CD14-positive monocyte (primary cell): ENCODE data around the gene PFKP. TPM values are rescaled to one million over a fixed set of nuclear protein-coding genes. Genes with fewer than 3 reads are reported as not detected.

Experiments
- DNase-seq, 3 donors: peaks; one replicate each; pipeline ENCODE4 v3.0.0-alpha.2; 2011 to 2022
- H2AFZ ChIP-seq: 2 replicates; pipeline ENCODE4 v1.6.0; 2012; ENCODE audit warnings: mild to moderate bottlenecking, low read depth, low read length, inconsistent platforms; ENCODE audit not compliant: insufficient read depth, poor library complexity, severe bottlenecking
- H3K27ac ChIP-seq, 2 donors: 1 replicate in 1 of 2; 2 replicates in 1 of 2; pipeline ENCODE4 v1.5.1; 2012 to 2013; ENCODE audit warnings: low read length in 2 of 2, control low read depth in 1 of 2, inconsistent platforms in 1 of 2, low read depth in 1 of 2, mild to moderate bottlenecking in 1 of 2
- H3K27me3 ChIP-seq, 2 donors: one replicate each; pipeline versions ENCODE4 v1.6.0 to v1.6.1; 2011 to 2013; ENCODE audit warnings: low read length in 2 of 2; ENCODE audit not compliant: control insufficient read depth in 2 of 2, insufficient read depth in 2 of 2
- H3K36me3 ChIP-seq, 2 donors: replicated peaks in 1 of 2; 1 replicate in 1 of 2; 2 replicates in 1 of 2; pipeline versions ENCODE4 v1.5.1 to v1.6.1; 2012 to 2013; ENCODE audit warnings: low read length in 2 of 2, control low read depth in 1 of 2, inconsistent platforms in 1 of 2, mild to moderate bottlenecking in 1 of 2; ENCODE audit not compliant: insufficient read depth in 2 of 2, control insufficient read depth in 1 of 2
- H3K4me1 ChIP-seq, 2 donors: 1 replicate in 1 of 2; 2 replicates in 1 of 2; pipeline versions ENCODE4 v1.5.1 to v1.6.1; 2012 to 2013; ENCODE audit warnings: low read length in 2 of 2, control low read depth in 1 of 2, inconsistent platforms in 1 of 2, mild to moderate bottlenecking in 1 of 2, moderate library complexity in 1 of 2; ENCODE audit not compliant: insufficient read depth in 2 of 2, control insufficient read depth in 1 of 2
- H3K4me2 ChIP-seq: replicated peaks from 2 replicates; pipeline ENCODE3; 2012; ENCODE audit warnings: low read length, moderate library complexity, mild to moderate bottlenecking; ENCODE audit not compliant: poor library complexity, severe bottlenecking; ENCODE audit errors: extremely low read depth
- H3K4me3 ChIP-seq, 3 experiments: fragments of 200-600 bp in 1 of 3; sonication (generic) in 1 of 3; replicated peaks in 1 of 3; 1 replicate in 2 of 3; 2 replicates in 1 of 3; pipeline ENCODE4 v1.5.1; 2011 to 2013; ENCODE audit warnings: low read length in 3 of 3, mild to moderate bottlenecking in 3 of 3, control low read depth in 2 of 3, low read depth in 2 of 3, inconsistent platforms in 1 of 3, moderate library complexity in 1 of 3
- H3K79me2 ChIP-seq: 2 replicates; pipeline ENCODE4 v1.6.0; 2012; ENCODE audit warnings: mild to moderate bottlenecking, control low read depth, inconsistent platforms, low read length, moderate library complexity; ENCODE audit not compliant: insufficient read depth
- H3K9ac ChIP-seq: 2 replicates; pipeline ENCODE4 v1.6.0; 2017; ENCODE audit warnings: low read length, mild to moderate bottlenecking; ENCODE audit not compliant: insufficient read depth, poor library complexity, severe bottlenecking
- H3K9me3 ChIP-seq, 2 donors: replicated peaks in 1 of 2; 1 replicate in 1 of 2; 2 replicates in 1 of 2; pipeline versions ENCODE4 v1.5.1 to v1.6.1; 2012 to 2013; ENCODE audit warnings: low read length in 2 of 2, control low read depth in 1 of 2; ENCODE audit not compliant: control insufficient read depth in 1 of 2, insufficient read depth in 1 of 2
- H4K20me1 ChIP-seq: 2 replicates; pipeline ENCODE4 v1.6.0; 2012; ENCODE audit warnings: mild to moderate bottlenecking, low read length, control low read depth, moderate library complexity; ENCODE audit not compliant: insufficient read depth
- H3K27ac Mint-ChIP-seq, 7 donors: one replicate each; pipeline ENCODE4 v1.8.0; 2020; ENCODE audit warnings: mild to moderate bottlenecking in 7 of 7, mixed read lengths in 7 of 7, moderate library complexity in 6 of 7, inconsistent platforms in 2 of 7
- H3K27me3 Mint-ChIP-seq, 3 donors: one replicate each; pipeline ENCODE4 v1.8.0; 2021 to 2022; ENCODE audit warnings: low read depth in 3 of 3, mild to moderate bottlenecking in 3 of 3, mixed read lengths in 3 of 3, moderate library complexity in 3 of 3, inconsistent platforms in 1 of 3
- H3K36me3 Mint-ChIP-seq, 2 donors: one replicate each; pipeline ENCODE4 v1.8.0; 2020; ENCODE audit warnings: mixed read lengths in 2 of 2, inconsistent platforms in 1 of 2, mild to moderate bottlenecking in 1 of 2
- H3K4me1 Mint-ChIP-seq: one replicate; pipeline ENCODE4 v1.8.0; 2020; ENCODE audit warnings: mild to moderate bottlenecking, mixed read lengths
- H3K4me3 Mint-ChIP-seq, 2 donors: one replicate each; pipeline ENCODE4 v1.8.0; 2020; ENCODE audit warnings: mild to moderate bottlenecking in 2 of 2, mixed read lengths in 2 of 2, moderate library complexity in 1 of 2
- H3K9me3 Mint-ChIP-seq, 7 donors: one replicate each; pipeline ENCODE4 v1.8.0; 2020 to 2022; ENCODE audit warnings: mixed read lengths in 7 of 7, mild to moderate bottlenecking in 6 of 7, moderate library complexity in 6 of 7, inconsistent platforms in 2 of 7
- CTCF ChIP-seq: fragments of 200-600 bp; IDR thresholded peaks from one replicate; pipeline ENCODE4 v1.8.0; 2022; ENCODE audit warnings: antibody characterized with exemption, mild to moderate bottlenecking
- WGBS: methylation state at CpG from one replicate; pipeline ENCODE4 v1.1.5; 2013; ENCODE audit warnings: missing lambda C conversion rate; ENCODE audit not compliant: insufficient coverage; 5-methylcytosine and 5-hydroxymethylcytosine counted together
- intact Hi-C, 2 donors: fragments of 100-400 bp; cut with micrococcal nuclease; formaldehyde crosslinking; loops; one replicate each; pipeline versions ENCODE4 v1.15.0 to v1.15.1; 2023
- polyA plus RNA-seq, 3 donors: library from polyadenylated mRNA; depleted of rRNA in 1 of 3; unstranded in 2 of 3; stranded (reverse) in 1 of 3; fragments of 300-500 nt in 2 of 3; fragments of >200 nt in 1 of 3; fragmentation: Illumina TruSeq in 2 of 3; gene quantifications; 1 replicate in 2 of 3; 2 replicates in 1 of 3; pipeline ENCODE4 v1.2.3, GENCODE V29; 2012 to 2021

The PFKP gene
- polyA plus RNA-seq, 3 donors, result 6.5 to 14.2 (median 8.1) TPM

GRCh38 chr10:3173171-3173878 lies 106.0 kb downstream of the PFKP start:
- peaks cover 5 to 8% (median 7%) of the 10 kb centered on the region in 3 donors for H3K27me3 Mint-ChIP-seq
- Histone ChIP-seq H3K27ac (peak overlapping the region; percentile 6 to 68), H3K36me3 (peaks cover 13 to 16% of the 10 kb centered on the region in 2 donors), H3K4me3 (peak overlapping the region; percentile 21 to 94 (median 37)), H3K4me1 (peaks cover 18 to 25% of the 10 kb centered on the region in 2 donors), H4K20me1 (no peaks in the 10 kb centered on the region), H3K9ac (no peak overlapping the region), H3K4me2 (peak overlapping the region; percentile 79), H3K79me2 (peaks cover 14% of the 10 kb centered on the region), H3K27me3 (no peaks in the 10 kb centered on the region), H3K9me3 (no peaks in the 10 kb centered on the region), H2AFZ (peak overlapping the region; percentile 75)
- 50% methylated on average over 26 of the region's 26 CpGs for WGBS
- intact Hi-C loops, result loop anchor here (5.0 kb wide), 1 partner anchor 76 kb away; no protein-coding TSS in a partner anchor
- H3K9me3 Mint-ChIP-seq, result peaks cover 0 to 4% (median 1%) of the 10 kb centered on the region in 7 donors
- H3K36me3 Mint-ChIP-seq, result peaks cover 14 to 17% of the 10 kb centered on the region in 2 donors
- H3K4me3 Mint-ChIP-seq, result peak overlapping the region; percentile 87 to 95
- peaks cover 28% of the 10 kb centered on the region for H3K4me1 Mint-ChIP-seq
- DNase-seq, result no peak
- no peak for TF ChIP-seq CTCF
- H3K27ac Mint-ChIP-seq, result peak overlapping the region; percentile 84 to 96 (median 93)

- Histone ChIP-seq H3K36me3 (no peaks in the 10 kb centered on the region), H3K9me3 (no peaks in the 10 kb centered on the region), H3K27ac (no peak overlapping the region), H3K4me1 (peaks cover 16 to 21% of the 10 kb centered on the region in 2 donors), H3K4me3 (no peak overlapping the region), H3K9ac (no peak overlapping the region), H3K79me2 (no peaks in the 10 kb centered on the region), H3K27me3 (no peaks in the 10 kb centered on the region), H3K4me2 (no peak overlapping the region), H2AFZ (no peak overlapping the region), H4K20me1 (no peaks in the 10 kb centered on the region)
- intact Hi-C loops, result no loop called here
- no peak for TF ChIP-seq CTCF
- H3K4me3 Mint-ChIP-seq, result no peak overlapping the region
- WGBS, result 83% methylated on average over 2 of the region's 5 CpGs
- no peak overlapping the region for H3K27ac Mint-ChIP-seq
- H3K36me3 Mint-ChIP-seq, result no peaks in the 10 kb centered on the region
- no peak for DNase-seq
- peaks cover 5 to 9% (median 8%) of the 10 kb centered on the region in 3 donors for H3K27me3 Mint-ChIP-seq
- H3K9me3 Mint-ChIP-seq, result peaks cover 0 to 4% (median 0%) of the 10 kb centered on the region in 7 donors
- H3K4me1 Mint-ChIP-seq, result peaks cover 22% of the 10 kb centered on the region
Measured at GRCh38 chr10:3178042-3178441, 110.7 kb downstream of the PFKP start.
